Lower lobe of right lung (tissue), 2 donors: ENCODE data around the gene FAS. TPM values are rescaled to one million over a fixed set of nuclear protein-coding genes. Genes with fewer than 3 reads are reported as not detected.
A peak's percentile ranks its signal among the peaks of the same experiment; 100 is the strongest.

Experiments
- ATAC-seq, 2 donors: fragments of 200-7000 bp; cut with Tn5 transposase; one replicate each; pipeline ENCODE4 v1.9.1; 2020 to 2022; ENCODE audit warnings: mild to moderate bottlenecking in 2 of 2, moderate library complexity in 2 of 2
- DNase-seq: peaks from one replicate; pipeline ENCODE4 v3.0.0-alpha.2; 2020
- H3K27ac ChIP-seq: fragments of 200-600 bp; one replicate; pipeline ENCODE4 v1.8.0; 2022
- H3K27me3 ChIP-seq: fragments of 200-600 bp; one replicate; pipeline ENCODE4 v1.8.0; 2022; ENCODE audit warnings: low read depth
- H3K36me3 ChIP-seq: fragments of 200-600 bp; one replicate; pipeline ENCODE4 v1.8.0; 2022; ENCODE audit warnings: mild to moderate bottlenecking
- H3K4me1 ChIP-seq: fragments of 200-600 bp; one replicate; pipeline ENCODE4 v1.8.0; 2022
- H3K4me3 ChIP-seq: fragments of 200-600 bp; one replicate; pipeline ENCODE4 v1.8.0; 2022; ENCODE audit warnings: mild to moderate bottlenecking
- H3K9me3 ChIP-seq: fragments of 200-600 bp; one replicate; pipeline ENCODE4 v1.8.0; 2022
- CTCF ChIP-seq: fragments of 200-600 bp; IDR thresholded peaks from one replicate; pipeline ENCODE4 v1.8.0; 2022; ENCODE audit warnings: antibody characterized with exemption, mild to moderate bottlenecking
- intact Hi-C: fragments of 100-400 bp; cut with DNase I; formaldehyde crosslinking; loops from one replicate; pipeline ENCODE4 v1.11.0; 2022
- total RNA-seq: library from RNA; stranded (reverse); fragmentation: NEBNext Ultra II Directional; extraction: Animal tissue kit (Norgen Biotek cat#: 25700); gene quantifications from one replicate; pipeline ENCODE4 v1.2.1, GENCODE V29; 2021
- donor health status: DM: no; HTN: yes; CAD: no; lungs with severe emphysema.

FAS gene
- total RNA-seq, 1 donor from 2014 or later = 35.7 TPM

- H3K27ac ChIP-seq = peak overlapping the region; percentile 71
Measured at GRCh38 chr10:88999625-89000024, 9.0 kb downstream of the FAS start.

GRCh38 chr10:89001024-89001728, 10.6 kb downstream of the FAS start:
- Histone ChIP-seq H3K27me3 (no peaks in the 10 kb centered on the region), H3K27ac (peak overlapping the region; percentile 71), H3K4me3 (peak overlapping the region; percentile 9), H3K36me3 (peaks cover 26% of the 10 kb centered on the region), H3K4me1 (peaks cover 47% of the 10 kb centered on the region), H3K9me3 (no peaks in the 10 kb centered on the region)
- no peak for TF ChIP-seq CTCF
- DNase-seq (no peak), ATAC-seq (peak in 1 of 2 donors; percentile 30)
- intact Hi-C loops = no loop called here

More at GRCh38 chr10:88999625-89000024, 9.0 kb downstream of the FAS start:
- Histone ChIP-seq H3K4me1 (peaks cover 58% of the 10 kb centered on the region), H3K36me3 (peaks cover 16% of the 10 kb centered on the region), H3K4me3 (no peak overlapping the region), H3K27me3 (no peaks in the 10 kb centered on the region), H3K9me3 (no peaks in the 10 kb centered on the region)
- no peak for TF ChIP-seq CTCF
- DNase-seq = no peak
- intact Hi-C loops = no loop called here
- ATAC-seq = peak; percentile 55 to 59

- intact Hi-C loops = no loop called here
- H3K27me3 ChIP-seq = no peaks in the 10 kb centered on the region
- peak in 1 of 2 donors; percentile 45 for ATAC-seq
- no peak for DNase-seq
- H3K9me3 ChIP-seq = no peaks in the 10 kb centered on the region
- peaks cover 26% of the 10 kb centered on the region for H3K36me3 ChIP-seq
- peak overlapping the region; percentile 71 for H3K27ac ChIP-seq
- H3K4me1 ChIP-seq = peaks cover 42% of the 10 kb centered on the region
- TF ChIP-seq CTCF = no peak
- no peak overlapping the region for H3K4me3 ChIP-seq
Measured at GRCh38 chr10:89001729-89002072, 11.1 kb downstream of the FAS start.

GRCh38 chr10:89002226-89002978, 11.8 kb downstream of the FAS start:
- intact Hi-C loops = no loop called here
- no peaks in the 10 kb centered on the region for H3K27me3 ChIP-seq
- ATAC-seq (peak in 1 of 2 donors; percentile 6), DNase-seq (no peak)
- H3K36me3 ChIP-seq = peaks cover 26% of the 10 kb centered on the region
- TF ChIP-seq CTCF = no peak
- H3K4me3 ChIP-seq = no peak overlapping the region
- H3K9me3 ChIP-seq = no peaks in the 10 kb centered on the region
- peak overlapping the region; percentile 71 for H3K27ac ChIP-seq
- H3K4me1 ChIP-seq = peaks cover 35% of the 10 kb centered on the region

GRCh38 chr10:89003344-89003743, 12.7 kb downstream of the FAS start:
- intact Hi-C loops = no loop called here
- H3K36me3 ChIP-seq = peaks cover 29% of the 10 kb centered on the region
- H3K4me1 ChIP-seq = peaks cover 35% of the 10 kb centered on the region
- no peak overlapping the region for H3K27ac ChIP-seq
- no peak overlapping the region for H3K4me3 ChIP-seq
- ATAC-seq (no peak), DNase-seq (no peak)
- no peaks in the 10 kb centered on the region for H3K27me3 ChIP-seq
- H3K9me3 ChIP-seq = no peaks in the 10 kb centered on the region
- no peak for TF ChIP-seq CTCF
